Small intestine (tissue), 7 donors: ENCODE data around the gene SYNJ1. TPM values are rescaled to one million over a fixed set of nuclear protein-coding genes. Genes with fewer than 3 reads are reported as not detected.

Experiments
- DNase-seq, 2 donors: peaks; one replicate each; pipeline versions ENCODE4 v3.0.0 to v3.0.0-alpha.2; 2013
- FAIRE-seq: peaks from 2 replicates; lab custom pipeline; 2012; peaks lifted over from hg19 to GRCh38; lab: Jason Lieb, UNC
- H3K27ac ChIP-seq, 3 donors: one replicate each; pipeline ENCODE4 v1.5.1; 2013; ENCODE audit warnings: low read length in 2 of 3, mild to moderate bottlenecking in 2 of 3, control low read depth in 1 of 3, inconsistent platforms in 1 of 3, low read depth in 1 of 3, moderate library complexity in 1 of 3
- H3K27me3 ChIP-seq, 3 donors: one replicate each; pipeline ENCODE4 v1.6.1; 2013; ENCODE audit warnings: low read length in 3 of 3, inconsistent platforms in 1 of 3; ENCODE audit not compliant: control insufficient read depth in 3 of 3, insufficient read depth in 3 of 3
- H3K36me3 ChIP-seq, 3 donors: one replicate each; pipeline ENCODE4 v1.6.1; 2013; ENCODE audit warnings: low read length in 3 of 3, inconsistent platforms in 1 of 3, low read depth in 1 of 3, mild to moderate bottlenecking in 1 of 3, moderate library complexity in 1 of 3; ENCODE audit not compliant: control insufficient read depth in 3 of 3, insufficient read depth in 2 of 3
- H3K4me1 ChIP-seq, 3 donors: one replicate each; pipeline ENCODE4 v1.6.1; 2013; ENCODE audit warnings: low read length in 2 of 3, inconsistent platforms in 1 of 3, low read depth in 1 of 3, mild to moderate bottlenecking in 1 of 3, moderate library complexity in 1 of 3; ENCODE audit not compliant: control insufficient read depth in 3 of 3, insufficient read depth in 2 of 3
- H3K4me3 ChIP-seq, 3 donors: one replicate each; pipeline ENCODE4 v1.5.1; 2013; ENCODE audit warnings: low read length in 3 of 3, control low read depth in 1 of 3, inconsistent platforms in 1 of 3, low read depth in 1 of 3, mild to moderate bottlenecking in 1 of 3, moderate library complexity in 1 of 3
- H3K9me3 ChIP-seq, 2 donors: one replicate each; pipeline ENCODE4 v1.6.1; 2013; ENCODE audit warnings: low read depth in 1 of 2, low read length in 1 of 2; ENCODE audit not compliant: control insufficient read depth in 2 of 2, insufficient read depth in 1 of 2
- WGBS, 3 donors: extraction: QIAGEN DNeasy Blood & Tissue Kit; methylation state at CpG; one replicate each; pipeline ENCODE4 v1.1.7; 2013; 5-methylcytosine and 5-hydroxymethylcytosine counted together
- polyA plus RNA-seq, 4 donors: library from polyadenylated mRNA; stranded (reverse) in 3 of 4; unstranded in 1 of 4; fragments of 200-250 nt in 3 of 4; fragments of 120-200 nt in 1 of 4; gene quantifications; one replicate each; pipeline versions ENCODE4 v1.2.1 to v1.2.3, GENCODE V29; 2013
- donor health status: healthy with polysubstance abuse.
- donor health status: control.
- donor health status: control.
- donor health status: Bipolar disorder and iron deficiency.
- donor health status: healthy.

The SYNJ1 gene
- polyA plus RNA-seq, 4 donors = 4.6 to 10.2 (median 6.6) TPM

DNA sequence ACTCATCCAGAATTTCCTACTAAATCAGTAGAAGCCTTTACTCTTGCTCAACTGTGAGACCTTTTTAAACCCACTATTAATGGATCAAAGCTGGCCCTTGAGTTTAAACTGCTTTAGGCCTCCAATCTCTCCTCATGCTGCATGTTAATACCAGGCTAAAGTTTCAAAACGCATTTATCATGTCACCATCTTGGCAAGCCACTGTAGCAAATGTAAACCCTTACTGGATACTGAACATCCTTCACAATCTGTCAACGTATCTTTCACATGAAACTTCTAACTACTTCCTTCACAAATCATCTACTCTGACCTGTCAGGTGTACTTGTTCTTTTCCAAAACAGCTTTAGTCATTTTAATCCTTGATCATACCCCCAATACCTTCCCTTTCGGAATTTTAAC lies 40.7 kb upstream of the SYNJ1 start:
- WGBS, 3 donors = 63 to 83% (median 70%) methylated on average over 3 of the region's 3 CpGs

DNA sequence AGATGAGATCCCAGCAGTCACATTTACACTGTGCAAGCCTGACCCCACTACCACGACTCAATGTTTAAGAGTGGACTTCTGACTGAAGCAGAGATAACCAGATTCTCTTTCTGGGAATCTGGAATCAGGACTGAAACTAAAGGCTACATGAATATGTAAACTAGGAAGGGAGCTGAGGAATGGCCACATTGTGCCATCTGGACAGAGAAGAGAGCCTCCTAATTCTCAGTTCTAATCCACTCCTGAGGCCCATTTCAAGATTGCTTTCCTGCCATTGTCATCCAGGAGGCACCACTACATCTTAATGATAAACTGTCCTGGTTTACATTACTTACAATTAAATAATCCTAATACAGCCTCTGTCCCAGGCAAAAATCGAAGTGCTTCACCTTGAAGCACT lies 37.2 kb upstream of the SYNJ1 start:
- H3K4me1 ChIP-seq = peaks cover 0 to 3% (median 2%) of the 10 kb centered on the region in 3 donors
- FAIRE-seq = no peak
- peaks cover 2 to 22% (median 14%) of the 10 kb centered on the region in 3 donors for H3K36me3 ChIP-seq
- 57 to 79% (median 63%) methylated on average over 2 of the region's 2 CpGs for WGBS, 3 donors
- H3K27ac ChIP-seq = no peak overlapping the region
- H3K27me3 ChIP-seq = no peaks in the 10 kb centered on the region
- H3K4me3 ChIP-seq = no peak overlapping the region
- no peak for DNase-seq
- H3K9me3 ChIP-seq = no peaks in the 10 kb centered on the region

More for the DNA sequence above, 40.7 kb upstream of the SYNJ1 start:
- no peak overlapping the region for H3K4me3 ChIP-seq
- DNase-seq = no peak
- H3K9me3 ChIP-seq = no peaks in the 10 kb centered on the region
- H3K27ac ChIP-seq = no peak overlapping the region
- H3K27me3 ChIP-seq = no peaks in the 10 kb centered on the region
- no peak for FAIRE-seq
- peaks cover 2 to 10% (median 8%) of the 10 kb centered on the region in 3 donors for H3K36me3 ChIP-seq
- H3K4me1 ChIP-seq = peaks cover 2 to 3% (median 3%) of the 10 kb centered on the region in 3 donors

DNA sequence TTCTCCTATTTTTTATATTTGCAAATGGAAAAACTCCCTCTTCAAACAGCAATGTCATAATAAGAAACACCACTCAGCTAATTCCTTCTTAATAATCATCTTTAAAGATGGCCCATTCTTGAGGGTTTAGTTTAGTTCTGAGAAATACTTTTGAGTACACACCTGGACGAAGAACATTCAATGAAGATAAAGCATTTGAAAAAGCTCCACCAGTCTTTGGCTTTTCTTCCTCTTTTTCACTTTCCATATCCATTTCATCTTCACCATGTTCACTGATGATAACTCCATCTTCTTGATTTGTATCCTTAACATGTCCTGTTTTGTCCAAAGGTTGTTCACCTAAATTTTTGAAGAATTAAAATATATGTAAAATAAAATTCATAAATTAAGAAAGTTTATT lies 36.4 kb upstream of the SYNJ1 start:
- Histone ChIP-seq H3K9me3 (no peaks in the 10 kb centered on the region), H3K4me1 (peaks cover 0 to 2% (median 0%) of the 10 kb centered on the region in 3 donors), H3K4me3 (no peak overlapping the region), H3K27me3 (no peaks in the 10 kb centered on the region), H3K36me3 (peaks cover 5 to 22% (median 21%) of the 10 kb centered on the region in 3 donors), H3K27ac (no peak overlapping the region)
- DNase-seq = no peak
- WGBS, 3 donors = 83 to 92% (median 90%) methylated on average over 1 of the region's 1 CpG
- no peak for FAIRE-seq

DNA sequence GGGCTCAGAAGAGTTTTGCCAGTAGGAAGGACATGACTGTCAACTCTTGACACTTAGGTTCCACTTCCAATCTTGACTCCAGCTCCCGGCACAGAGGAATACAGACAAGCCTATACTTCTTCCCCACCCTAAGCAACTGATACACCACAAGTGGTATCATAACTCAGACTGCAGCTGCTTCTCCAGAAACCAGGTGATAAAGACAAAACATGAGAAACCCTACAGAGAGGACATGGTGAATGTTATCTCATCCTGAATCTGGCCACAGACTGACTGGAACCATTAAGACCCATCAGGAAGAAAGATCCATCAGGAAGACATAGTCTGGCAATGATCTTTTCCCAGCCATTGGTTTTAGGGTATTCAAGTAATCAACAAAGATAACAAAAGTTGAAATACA lies 30.0 kb upstream of the SYNJ1 start:
- FAIRE-seq = no peak
- H3K36me3 ChIP-seq = peaks cover 10 to 26% (median 10%) of the 10 kb centered on the region in 3 donors
- H3K9me3 ChIP-seq = no peaks in the 10 kb centered on the region
- no peak overlapping the region for H3K4me3 ChIP-seq
- 70 to 88% (median 75%) methylated on average over 1 of the region's 1 CpG for WGBS, 3 donors
- no peaks in the 10 kb centered on the region for H3K4me1 ChIP-seq
- H3K27ac ChIP-seq = no peak overlapping the region
- H3K27me3 ChIP-seq = no peaks in the 10 kb centered on the region
- peak in 1 of 2 donors; percentile 20 for DNase-seq

DNA sequence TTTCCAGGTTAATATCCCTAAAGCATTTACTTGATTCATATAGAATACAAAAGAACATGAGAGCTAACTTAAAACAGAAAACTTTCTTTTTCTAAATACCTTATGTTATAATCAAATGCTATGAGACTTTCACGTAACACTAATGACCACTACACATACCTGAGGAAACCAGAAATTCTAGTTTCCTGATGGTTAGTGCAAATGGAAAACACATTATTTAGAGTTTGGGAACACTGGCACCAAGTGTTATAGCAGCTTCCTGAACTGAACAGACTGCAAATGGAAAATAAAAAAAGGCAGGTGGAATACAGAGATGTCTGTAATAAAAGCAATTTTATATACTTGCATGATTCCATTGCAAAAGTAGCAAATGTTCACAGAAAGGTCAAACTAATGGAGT lies 28.3 kb upstream of the SYNJ1 start:
- Histone ChIP-seq H3K4me1 (no peaks in the 10 kb centered on the region), H3K27me3 (no peaks in the 10 kb centered on the region), H3K36me3 (peaks cover 7 to 27% (median 10%) of the 10 kb centered on the region in 3 donors), H3K4me3 (no peak overlapping the region), H3K27ac (no peak overlapping the region), H3K9me3 (no peaks in the 10 kb centered on the region)
- DNase-seq = no peak
- FAIRE-seq = no peak
- WGBS, 3 donors = 93 to 99% (median 95%) methylated on average over 1 of the region's 1 CpG

DNA sequence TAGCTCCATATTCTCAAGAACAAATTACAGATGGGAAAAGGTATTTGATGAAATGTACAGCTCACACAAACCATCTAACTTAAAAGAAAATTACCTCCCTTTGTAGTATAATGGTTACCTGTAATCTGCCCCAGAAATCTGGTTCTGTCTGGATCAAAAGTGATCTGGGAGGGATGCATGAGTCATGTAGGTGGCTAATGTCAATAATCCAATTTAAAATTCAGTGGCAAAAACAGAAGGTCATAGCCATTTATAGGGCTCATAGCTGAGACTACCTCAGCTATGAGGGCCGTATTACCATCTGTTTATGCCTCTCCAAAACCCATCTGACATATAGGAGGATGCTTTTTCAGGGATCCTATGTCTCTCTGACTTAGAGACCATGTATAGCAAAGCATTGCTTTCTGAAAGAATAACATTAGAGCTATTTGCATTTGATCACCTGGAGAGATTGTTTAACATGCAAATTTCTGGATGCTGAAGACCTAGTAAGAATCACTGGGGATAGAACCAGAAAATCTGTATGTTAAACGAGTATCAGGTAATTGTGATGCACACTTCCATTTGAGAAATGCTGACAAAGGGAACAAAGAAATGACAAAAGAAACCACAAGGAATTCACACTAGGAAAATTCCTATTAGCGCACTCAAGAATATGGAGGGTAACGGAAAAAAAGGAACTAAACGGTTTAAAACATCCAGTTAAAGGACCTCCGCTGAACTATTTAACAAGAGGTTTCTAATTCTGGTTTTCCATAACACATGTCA lies 26.2 kb upstream of the SYNJ1 start:
- H3K36me3 ChIP-seq = peaks cover 6 to 18% (median 13%) of the 10 kb centered on the region in 3 donors

DNA sequence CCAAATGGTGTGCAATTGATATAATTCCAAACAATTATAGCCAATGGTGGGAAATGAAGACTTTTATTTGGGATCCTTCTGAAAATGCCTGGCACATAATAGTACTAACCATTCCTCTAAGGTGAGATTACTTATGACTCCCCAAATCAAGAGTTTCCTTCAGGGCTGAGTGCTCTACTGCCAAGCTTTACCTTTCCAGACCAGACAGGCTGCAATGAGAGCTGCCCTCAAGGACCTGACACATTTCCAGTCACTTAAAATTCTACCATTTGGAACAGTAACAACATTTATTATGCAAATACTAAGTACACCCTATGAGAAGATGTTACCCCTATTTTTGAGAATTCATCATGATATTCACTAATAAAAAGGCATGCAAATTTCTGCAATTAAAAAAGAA lies 22.6 kb upstream of the SYNJ1 start:
- no peak for DNase-seq
- Histone ChIP-seq H3K27me3 (no peaks in the 10 kb centered on the region), H3K4me3 (no peak overlapping the region), H3K4me1 (no peaks in the 10 kb centered on the region), H3K9me3 (no peaks in the 10 kb centered on the region), H3K27ac (no peak overlapping the region), H3K36me3 (peaks cover 10 to 26% (median 21%) of the 10 kb centered on the region in 3 donors)
- no peak for FAIRE-seq

More for the DNA sequence above, 26.2 kb upstream of the SYNJ1 start:
- DNase-seq (no peak), FAIRE-seq (no peak)
- 93 to 97% (median 94%) methylated on average over 6 of the region's 6 CpGs for WGBS, 3 donors
- no peaks in the 10 kb centered on the region for H3K27me3 ChIP-seq
- no peak overlapping the region for H3K27ac ChIP-seq
- H3K4me3 ChIP-seq = no peak overlapping the region
- H3K9me3 ChIP-seq = no peaks in the 10 kb centered on the region
- H3K4me1 ChIP-seq = no peaks in the 10 kb centered on the region

DNA sequence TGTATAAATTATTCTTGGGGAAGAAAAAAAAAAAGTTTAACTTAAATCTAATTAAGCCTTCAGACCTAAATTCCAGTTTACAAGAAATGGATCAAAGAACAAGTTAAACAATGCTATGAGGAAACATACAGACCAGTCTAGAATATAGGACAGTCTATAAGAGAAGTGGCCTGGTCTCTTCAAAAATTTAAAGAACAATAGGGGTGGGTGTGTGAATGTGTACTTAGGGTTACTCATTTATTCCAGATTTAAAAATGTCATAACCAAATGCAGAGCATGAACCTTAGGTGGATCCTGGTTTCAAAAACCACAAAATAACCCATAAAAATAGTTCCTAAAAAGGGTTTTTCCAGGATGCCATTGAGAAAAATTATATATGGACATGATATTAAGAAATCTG lies 21.8 kb upstream of the SYNJ1 start:
- FAIRE-seq = no peak
- H3K4me1 ChIP-seq = no peaks in the 10 kb centered on the region
- H3K4me3 ChIP-seq = no peak overlapping the region
- peaks cover 8 to 29% (median 23%) of the 10 kb centered on the region in 3 donors for H3K36me3 ChIP-seq
- DNase-seq = no peak
- no peaks in the 10 kb centered on the region for H3K9me3 ChIP-seq
- H3K27ac ChIP-seq = no peak overlapping the region
- H3K27me3 ChIP-seq = no peaks in the 10 kb centered on the region
